Measurements from ENCODE around the gene PDHB.

The PDHB gene

DNA sequence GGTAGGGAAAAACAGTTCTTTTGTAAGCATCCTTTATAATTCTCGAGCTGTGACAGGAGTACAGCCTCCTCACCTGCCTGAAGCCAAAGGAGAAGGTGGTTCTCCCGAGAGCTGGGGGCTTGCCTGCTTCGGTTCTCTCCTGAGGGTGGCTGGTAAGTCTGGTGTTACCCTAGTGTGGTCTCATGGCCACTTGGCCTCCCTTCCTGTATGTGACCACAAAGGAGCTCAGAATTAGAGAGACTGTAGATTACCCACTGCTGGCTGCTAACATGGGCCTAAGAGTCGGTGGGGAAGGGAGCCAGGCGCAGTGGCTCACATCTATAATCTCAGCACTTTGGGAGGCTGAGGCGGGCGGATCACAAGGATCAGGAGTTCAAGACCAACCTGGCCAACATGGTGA is 12.6 kb downstream of the PDHB start:
- no peak overlapping the region for H3K27ac ChIP-seq (ENCODE audit: low read length)
- no peaks in the 10 kb centered on the region for H3K9me3 ChIP-seq (ENCODE audit: control insufficient read depth, insufficient read depth, low read length)
- no peak overlapping the region for H3K4me3 ChIP-seq (ENCODE audit: low read length)
- no CpG with 5 or more reads among the region's 7 CpGs for WGBS (ENCODE audit: insufficient coverage, insufficient read length)
- no peak for DNase-seq (ENCODE audit: low read depth, low spot score)
- H3K36me3 ChIP-seq (ENCODE audit: control insufficient read depth, insufficient read depth, low read length): no peaks in the 10 kb centered on the region; the same call in 1 of the 2 replicates
- H3K4me1 ChIP-seq (ENCODE audit: control insufficient read depth, insufficient read depth, low read length): no peaks in the 10 kb centered on the region; the same call in 1 of the 2 replicates
- no peaks in the 10 kb centered on the region for H3K27me3 ChIP-seq (ENCODE audit: control insufficient read depth, insufficient read depth, low read length)

DNA sequence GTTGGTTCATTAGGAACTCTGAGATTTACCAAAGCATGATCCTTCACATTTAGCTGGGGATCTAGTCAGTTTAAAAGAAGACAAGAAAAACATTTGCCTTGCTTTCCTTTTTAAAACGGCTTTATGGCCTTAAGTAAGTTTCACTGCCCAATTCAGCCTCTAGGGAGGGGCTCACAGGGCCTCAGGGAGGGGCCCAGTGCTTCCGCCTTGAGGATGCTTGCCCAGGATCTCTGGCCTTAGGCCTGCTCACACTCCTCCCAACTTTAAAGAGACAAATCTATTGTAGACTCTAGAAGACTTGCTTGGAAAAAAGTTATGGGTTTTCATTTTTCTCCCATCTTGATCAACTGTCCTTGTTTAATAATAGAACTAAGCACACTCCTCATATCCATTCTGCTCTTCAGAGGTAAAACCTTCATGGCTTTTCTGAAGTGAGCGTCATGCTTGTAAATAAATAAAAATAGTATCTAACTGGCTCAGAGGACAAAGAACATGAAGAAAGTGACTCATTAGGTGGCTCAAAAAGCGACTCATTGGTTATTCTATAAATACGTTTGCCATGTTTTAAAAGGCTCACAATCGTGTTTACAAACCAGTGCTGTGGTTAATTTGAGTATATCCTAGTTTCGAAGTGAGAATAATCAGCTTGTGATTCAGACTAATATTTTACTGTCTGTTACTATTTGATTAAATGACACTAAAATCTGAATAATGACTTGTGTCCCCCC is 13.7 kb downstream of the PDHB start:
- no peak for DNase-seq (ENCODE audit: low read depth, low spot score)
- no CpG with 5 or more reads among the region's 7 CpGs for WGBS (ENCODE audit: insufficient coverage, insufficient read length)
- Histone ChIP-seq H3K36me3 (ENCODE audit: control insufficient read depth, insufficient read depth, low read length) (no peaks in the 10 kb centered on the region; the same call in 1 of the 2 replicates), H3K27me3 (ENCODE audit: control insufficient read depth, insufficient read depth, low read length) (no peaks in the 10 kb centered on the region), H3K27ac (ENCODE audit: low read length) (no peak overlapping the region), H3K4me1 (ENCODE audit: control insufficient read depth, insufficient read depth, low read length) (no peaks in the 10 kb centered on the region; the same call in 1 of the 2 replicates), H3K4me3 (ENCODE audit: low read length) (no peak overlapping the region), H3K9me3 (ENCODE audit: control insufficient read depth, insufficient read depth, low read length) (no peaks in the 10 kb centered on the region)

DNA sequence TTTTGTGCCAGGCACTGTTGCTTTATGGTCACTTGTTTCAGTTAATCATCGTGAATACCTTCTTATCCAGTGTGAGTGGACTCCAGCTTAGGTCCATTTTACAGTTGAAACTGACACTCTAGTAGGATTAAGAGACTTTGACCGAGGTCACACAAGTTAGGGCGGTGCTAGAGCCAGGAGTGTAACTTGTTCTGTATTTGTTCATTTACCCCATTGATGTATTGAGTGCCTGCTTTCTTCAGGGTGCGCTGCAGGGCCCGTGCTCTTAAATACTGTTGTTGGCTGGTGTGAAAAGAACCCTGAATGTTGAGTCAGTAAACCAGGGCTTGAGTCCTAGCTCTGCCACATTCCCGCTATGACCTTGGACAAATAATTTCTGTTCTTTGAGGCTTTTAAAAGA is 15.4 kb downstream of the PDHB start:
- H3K27ac ChIP-seq (ENCODE audit: low read length): no peak overlapping the region
- no peaks in the 10 kb centered on the region for H3K9me3 ChIP-seq (ENCODE audit: control insufficient read depth, insufficient read depth, low read length)
- no CpG with 5 or more reads among the region's 6 CpGs for WGBS (ENCODE audit: insufficient coverage, insufficient read length)
- no peak for DNase-seq (ENCODE audit: low read depth, low spot score)
- H3K4me3 ChIP-seq (ENCODE audit: low read length): no peak overlapping the region
- no peaks in the 10 kb centered on the region for H3K27me3 ChIP-seq (ENCODE audit: control insufficient read depth, insufficient read depth, low read length)
- no peaks in the 10 kb centered on the region for H3K36me3 ChIP-seq (ENCODE audit: control insufficient read depth, insufficient read depth, low read length)
- no peaks in the 10 kb centered on the region for H3K4me1 ChIP-seq (ENCODE audit: control insufficient read depth, insufficient read depth, low read length)

DNA sequence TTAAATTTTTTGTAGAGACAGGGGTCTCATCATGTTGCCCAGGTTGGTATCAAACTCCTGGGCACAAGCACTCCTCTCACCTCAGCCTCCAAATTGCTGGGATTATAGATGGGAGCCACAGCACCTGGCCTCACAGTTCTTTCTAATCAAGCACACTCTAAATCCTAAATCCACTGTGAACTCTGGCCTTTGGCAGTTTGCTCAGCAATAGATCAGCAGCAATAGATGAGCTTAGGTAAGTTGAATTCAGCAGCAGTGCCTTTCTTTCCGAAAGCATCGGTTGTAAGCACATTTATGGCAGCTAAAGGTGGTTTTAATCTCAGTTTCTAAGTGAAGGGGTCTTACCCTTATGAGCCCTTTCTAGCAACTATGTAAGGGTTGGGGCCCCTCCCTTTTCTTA is 16.6 kb downstream of the PDHB start:
- Histone ChIP-seq H3K9me3 (ENCODE audit: control insufficient read depth, insufficient read depth, low read length) (no peaks in the 10 kb centered on the region), H3K36me3 (ENCODE audit: control insufficient read depth, insufficient read depth, low read length) (no peaks in the 10 kb centered on the region), H3K27ac (ENCODE audit: low read length) (no peak overlapping the region), H3K4me3 (ENCODE audit: low read length) (no peak overlapping the region), H3K4me1 (ENCODE audit: control insufficient read depth, insufficient read depth, low read length) (no peaks in the 10 kb centered on the region), H3K27me3 (ENCODE audit: control insufficient read depth, insufficient read depth, low read length) (no peaks in the 10 kb centered on the region)
- no CpG with 5 or more reads among the region's 2 CpGs for WGBS (ENCODE audit: insufficient coverage, insufficient read length)
- no peak for DNase-seq (ENCODE audit: low read depth, low spot score)

DNA sequence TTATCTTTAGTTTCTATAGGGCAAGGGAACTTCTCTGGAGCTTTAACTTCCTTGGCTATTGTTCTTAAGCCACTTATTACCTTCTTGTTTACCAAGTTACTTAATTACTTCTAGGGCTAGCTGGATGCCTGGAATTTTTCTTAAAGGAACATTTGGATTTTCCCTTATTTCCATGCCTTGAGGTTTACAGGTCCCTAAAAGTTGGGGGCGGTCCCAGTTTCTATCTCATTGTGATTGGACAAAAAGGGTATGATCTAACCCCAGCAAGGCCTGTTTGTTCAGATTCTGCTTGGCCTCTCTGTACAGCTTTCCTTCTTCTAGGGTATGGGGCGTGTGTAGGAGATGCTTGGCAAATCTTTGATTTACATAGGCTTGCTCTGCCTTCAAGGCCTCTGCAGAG is 17.4 kb downstream of the PDHB start:
- Histone ChIP-seq H3K27ac (ENCODE audit: low read length) (no peak overlapping the region), H3K4me1 (ENCODE audit: control insufficient read depth, insufficient read depth, low read length) (no peaks in the 10 kb centered on the region), H3K9me3 (ENCODE audit: control insufficient read depth, insufficient read depth, low read length) (no peaks in the 10 kb centered on the region), H3K36me3 (ENCODE audit: control insufficient read depth, insufficient read depth, low read length) (no peaks in the 10 kb centered on the region), H3K4me3 (ENCODE audit: low read length) (no peak overlapping the region), H3K27me3 (ENCODE audit: control insufficient read depth, insufficient read depth, low read length) (no peaks in the 10 kb centered on the region)
- no peak for DNase-seq (ENCODE audit: low read depth, low spot score)
- no CpG with 5 or more reads among the region's 2 CpGs for WGBS (ENCODE audit: insufficient coverage, insufficient read length)

DNA sequence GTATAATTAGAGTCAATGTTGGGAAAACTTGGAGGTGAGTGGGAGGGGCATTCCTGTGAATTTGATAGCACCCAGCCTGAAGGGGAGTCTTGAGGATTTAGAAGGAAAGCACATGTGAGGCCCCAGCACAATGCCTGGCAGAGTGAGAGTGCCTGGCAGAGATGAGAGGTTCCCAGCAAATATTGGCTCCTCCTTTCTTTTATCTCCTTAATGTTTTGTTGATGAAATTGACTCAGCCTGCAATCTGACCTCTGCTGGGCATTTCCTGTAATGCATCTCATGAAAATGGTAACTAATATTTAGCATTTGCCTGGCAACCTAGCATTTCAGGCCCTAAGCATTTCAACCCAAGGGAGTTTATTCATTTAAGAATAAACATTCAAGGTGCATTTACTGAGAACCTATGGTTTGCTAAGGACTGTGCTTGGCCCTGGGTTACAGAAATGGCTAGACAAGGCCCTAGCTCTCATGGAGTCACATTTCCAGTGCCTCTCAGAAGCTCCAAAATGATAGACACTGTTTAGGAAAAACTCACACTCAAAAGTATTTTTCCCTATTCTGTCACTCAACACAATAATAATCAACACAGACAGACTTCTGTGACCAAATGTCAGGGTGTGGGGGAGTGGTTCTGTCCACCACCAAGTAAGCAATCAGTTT is 19.0 kb downstream of the PDHB start:
- no peaks in the 10 kb centered on the region for H3K9me3 ChIP-seq (ENCODE audit: control insufficient read depth, insufficient read depth, low read length)
- no peak for DNase-seq (ENCODE audit: low read depth, low spot score)
- H3K4me1 ChIP-seq (ENCODE audit: control insufficient read depth, insufficient read depth, low read length): no peaks in the 10 kb centered on the region
- H3K4me3 ChIP-seq (ENCODE audit: low read length): no peak overlapping the region
- H3K36me3 ChIP-seq (ENCODE audit: control insufficient read depth, insufficient read depth, low read length): no peaks in the 10 kb centered on the region
- H3K27me3 ChIP-seq (ENCODE audit: control insufficient read depth, insufficient read depth, low read length): no peaks in the 10 kb centered on the region
- H3K27ac ChIP-seq (ENCODE audit: low read length): no peak overlapping the region

DNA sequence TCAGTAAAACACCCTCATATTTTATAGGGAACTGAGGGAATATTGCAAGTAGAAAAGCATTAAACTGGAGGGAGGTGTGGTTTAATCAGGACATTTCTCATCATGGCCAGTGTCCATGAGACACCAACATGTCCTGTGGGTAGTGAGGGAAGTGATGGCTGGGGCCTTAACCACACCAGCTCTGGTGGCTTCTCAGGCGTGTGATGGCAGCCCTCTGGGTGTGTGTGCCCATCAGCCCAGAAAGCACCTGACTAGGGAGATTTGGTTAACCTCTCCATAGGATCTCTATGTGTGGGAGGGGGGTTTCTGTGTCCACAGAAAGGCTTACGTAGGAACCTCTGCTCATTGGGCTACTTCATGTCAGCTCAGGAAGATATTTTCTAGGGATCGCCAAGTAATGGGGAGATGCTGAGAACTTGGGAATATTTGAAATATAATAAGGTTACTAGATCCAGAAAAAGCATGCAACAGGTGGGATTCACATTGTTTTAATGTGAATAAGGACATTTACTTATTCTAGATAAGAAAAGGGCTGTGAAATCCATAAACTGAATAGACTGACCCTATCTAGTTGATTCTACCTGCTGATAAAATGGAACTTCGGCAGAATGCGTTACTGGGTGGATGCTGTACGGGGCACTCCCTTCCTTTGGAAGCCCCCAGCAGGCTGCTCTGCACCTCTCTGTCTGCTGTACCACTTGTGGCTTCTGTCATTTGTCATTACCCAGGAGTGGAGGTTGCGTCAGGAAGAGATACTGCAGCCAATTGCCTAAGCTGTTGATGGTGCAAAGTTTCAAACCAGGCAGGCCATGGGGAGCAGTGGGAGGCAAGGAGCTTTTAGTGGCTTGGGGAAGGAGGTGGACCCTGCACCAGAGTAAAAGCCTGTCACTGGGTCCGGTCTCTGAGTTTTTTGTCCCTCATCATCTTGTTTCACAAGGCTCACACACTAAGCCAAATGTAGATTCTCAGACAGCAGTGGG is 21.5 kb downstream of the PDHB start:
- H3K27ac ChIP-seq (ENCODE audit: low read length): no peak overlapping the region
- no peaks in the 10 kb centered on the region for H3K27me3 ChIP-seq (ENCODE audit: control insufficient read depth, insufficient read depth, low read length)
- H3K4me3 ChIP-seq (ENCODE audit: low read length): no peak overlapping the region
- no peaks in the 10 kb centered on the region for H3K36me3 ChIP-seq (ENCODE audit: control insufficient read depth, insufficient read depth, low read length)
- H3K4me1 ChIP-seq (ENCODE audit: control insufficient read depth, insufficient read depth, low read length): no peaks in the 10 kb centered on the region
- no peaks in the 10 kb centered on the region for H3K9me3 ChIP-seq (ENCODE audit: control insufficient read depth, insufficient read depth, low read length)
- no CpG with 5 or more reads among the region's 8 CpGs for WGBS (ENCODE audit: insufficient coverage, insufficient read length)
- DNase-seq (ENCODE audit: low read depth, low spot score): no peak

DNA sequence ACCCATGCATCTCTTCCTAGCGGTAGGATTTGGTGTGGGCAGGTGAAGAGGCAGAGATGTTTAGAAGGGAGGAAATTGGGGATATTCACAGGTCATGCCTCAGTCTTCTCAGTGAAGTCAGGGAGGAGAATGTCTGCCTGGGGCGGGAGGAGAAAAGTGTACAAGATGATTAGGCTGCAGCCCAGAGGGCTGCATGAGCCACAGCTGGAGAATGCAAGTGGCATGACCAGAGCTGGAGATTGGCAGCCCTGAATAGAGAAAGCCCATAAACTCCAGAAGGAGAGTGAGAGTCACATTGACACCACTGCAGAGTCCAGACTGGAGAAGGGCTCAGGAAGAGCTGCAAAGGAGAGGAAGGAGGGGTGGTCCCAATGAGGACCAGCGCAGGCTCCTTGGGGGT is 22.6 kb downstream of the PDHB start:
- H3K27ac ChIP-seq (ENCODE audit: low read length): no peak overlapping the region
- H3K27me3 ChIP-seq (ENCODE audit: control insufficient read depth, insufficient read depth, low read length): no peaks in the 10 kb centered on the region
- DNase-seq (ENCODE audit: low read depth, low spot score): no peak
- no CpG with 5 or more reads among the region's 3 CpGs for WGBS (ENCODE audit: insufficient coverage, insufficient read length)
- H3K9me3 ChIP-seq (ENCODE audit: control insufficient read depth, insufficient read depth, low read length): no peaks in the 10 kb centered on the region
- no peaks in the 10 kb centered on the region for H3K4me1 ChIP-seq (ENCODE audit: control insufficient read depth, insufficient read depth, low read length)
- no peaks in the 10 kb centered on the region for H3K36me3 ChIP-seq (ENCODE audit: control insufficient read depth, insufficient read depth, low read length)
- no peak overlapping the region for H3K4me3 ChIP-seq (ENCODE audit: low read length)

DNA sequence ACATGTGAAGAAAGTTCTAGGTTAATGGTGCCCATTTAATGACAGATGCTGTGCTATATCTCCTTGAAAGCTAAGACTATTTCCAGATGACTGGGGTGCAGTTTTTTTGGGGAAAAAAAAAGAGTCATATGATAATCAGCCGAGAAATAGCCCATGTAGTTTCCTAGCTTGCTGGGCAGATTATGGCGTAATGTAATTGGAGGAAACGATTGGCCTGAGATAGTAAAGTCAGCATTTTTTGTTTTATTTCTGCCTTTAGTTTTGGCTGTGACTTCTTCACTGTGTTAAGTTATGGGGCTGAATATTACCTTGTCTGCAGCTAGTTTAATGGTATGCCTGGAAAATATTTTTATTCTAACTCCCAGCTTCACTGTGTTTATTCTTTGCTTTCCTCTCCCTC is 24.0 kb downstream of the PDHB start:
- Histone ChIP-seq H3K4me1 (ENCODE audit: control insufficient read depth, insufficient read depth, low read length) (no peaks in the 10 kb centered on the region), H3K4me3 (ENCODE audit: low read length) (no peak overlapping the region), H3K27me3 (ENCODE audit: control insufficient read depth, insufficient read depth, low read length) (no peaks in the 10 kb centered on the region), H3K9me3 (ENCODE audit: control insufficient read depth, insufficient read depth, low read length) (no peaks in the 10 kb centered on the region), H3K27ac (ENCODE audit: low read length) (no peak overlapping the region), H3K36me3 (ENCODE audit: control insufficient read depth, insufficient read depth, low read length) (no peaks in the 10 kb centered on the region)
- WGBS (ENCODE audit: insufficient coverage, insufficient read length): no CpG with 5 or more reads among the region's 3 CpGs
- no peak for DNase-seq (ENCODE audit: low read depth, low spot score)

DNA sequence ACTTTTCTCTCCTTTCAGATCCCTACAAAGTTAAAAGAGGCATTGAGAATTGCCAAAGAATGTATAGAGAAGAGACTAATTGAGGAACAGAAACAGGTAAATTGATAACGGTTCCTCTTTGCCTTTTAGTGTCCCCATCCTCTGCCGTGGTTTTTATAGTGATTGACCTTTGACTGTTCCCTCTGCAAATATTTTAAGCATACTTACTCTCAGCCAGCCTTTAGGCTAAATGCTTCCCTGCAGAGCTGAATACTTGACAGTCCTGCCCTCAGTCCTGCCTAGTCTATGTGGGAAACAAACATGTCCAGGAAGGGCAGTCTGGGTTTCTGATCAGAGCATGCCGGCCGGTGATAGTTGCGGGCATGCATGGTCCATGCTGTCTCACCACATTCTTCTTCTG is 24.7 kb downstream of the PDHB start:
- no CpG with 5 or more reads among the region's 5 CpGs for WGBS (ENCODE audit: insufficient coverage, insufficient read length)
- H3K9me3 ChIP-seq (ENCODE audit: control insufficient read depth, insufficient read depth, low read length): no peaks in the 10 kb centered on the region
- H3K36me3 ChIP-seq (ENCODE audit: control insufficient read depth, insufficient read depth, low read length): no peaks in the 10 kb centered on the region
- H3K27ac ChIP-seq (ENCODE audit: low read length): no peak overlapping the region
- no peak for DNase-seq (ENCODE audit: low read depth, low spot score)
- no peaks in the 10 kb centered on the region for H3K27me3 ChIP-seq (ENCODE audit: control insufficient read depth, insufficient read depth, low read length)
- no peaks in the 10 kb centered on the region for H3K4me1 ChIP-seq (ENCODE audit: control insufficient read depth, insufficient read depth, low read length)
- no peak overlapping the region for H3K4me3 ChIP-seq (ENCODE audit: low read length)

All from iPS DF 6.9 (cell line).